K562 (cell line): ENCODE results near the gene TIMP2. TPM values are rescaled to one million over a fixed set of nuclear protein-coding genes. Genes with fewer than 3 reads are reported as not detected.
"Not testable (repeated sequence)": the region's sequence is repeated elsewhere in the genome, so short reads cannot be mapped to it uniquely, and the experiment has no call there.

Source experiments
- ATAC-seq: fragments of 200-7000 bp; cut with Tn5 transposase; 3 replicates; pipeline ENCODE4 v1.9.1; 2020; ENCODE audit warnings: moderate library complexity
- BruUV-seq: library from RNA; stranded (reverse); fragments of 400-500 nt; replicated peaks from 2 replicates; lab custom pipeline; 2021; lab: Mats Ljungman, UMichigan
- CTCF ChIA-PET: fragments of 300-600 bp; formaldehyde crosslinking; extraction: SDS; loops from one replicate; lab custom pipeline; 2021; ENCODE audit warnings: low intra/inter-chr PET ratio; lab: Yijun Ruan, JAX
- POLR2A ChIA-PET: fragments of 300-600, 350-650 bp; sonication (Branson Sonifier 250); formaldehyde crosslinking; extraction: SDS; loops from one replicate; lab custom pipeline; 2021; ENCODE audit warnings: antibody characterized with exemption, inconsistent platforms; lab: Yijun Ruan, JAX
- DNase-seq, 4 experiments: peaks; one replicate each; pipeline versions ENCODE4 v3.0.0 to v3.0.0-alpha.2; 2011 to 2018; ENCODE audit warnings: low spot score in 3 of 4, mixed read lengths in 3 of 4; ENCODE audit errors: extremely low read depth in 1 of 4
- FAIRE-seq: peaks from 2 replicates; lab custom pipeline; 2011; peaks lifted over from hg19 to GRCh38; lab: Jason Lieb, UNC
- H2AFZ ChIP-seq: 2 replicates; pipeline ENCODE4 v1.6.0; 2011; ENCODE audit warnings: low read depth, low read length, control low read depth, inconsistent platforms
- H3K27ac ChIP-seq: fragments of 200-600 bp; 3 replicates; pipeline ENCODE4 v1.8.0; 2011; ENCODE audit warnings: low read depth, mild to moderate bottlenecking, control low read depth, inconsistent platforms, low read length, moderate library complexity, mixed read lengths; ENCODE audit errors: extremely low read depth
- H3K27me3 ChIP-seq, 2 experiments: fragments of 300-600 bp in 1 of 2; 2 replicates in 1 of 2; 3 replicates in 1 of 2; pipeline versions ENCODE4 v1.6.0 to v1.8.0; 2011; ENCODE audit warnings: inconsistent platforms in 2 of 2, low read length in 2 of 2, mild to moderate bottlenecking in 1 of 2, mixed read lengths in 1 of 2, moderate library complexity in 1 of 2; ENCODE audit not compliant: control insufficient read depth in 2 of 2, insufficient read depth in 2 of 2
- H3K36me3 ChIP-seq: fragments of 300-600 bp; 3 replicates; pipeline ENCODE4 v1.8.0; 2011; ENCODE audit warnings: mild to moderate bottlenecking, low read length, inconsistent platforms; ENCODE audit not compliant: control insufficient read depth, insufficient read depth
- H3K4me1 ChIP-seq, 2 experiments: fragments of 200-600 bp in 1 of 2; replicated peaks in 1 of 2; 2 replicates in 1 of 2; 3 replicates in 1 of 2; pipeline versions ENCODE4 v1.5.1 to v1.8.0; 2011; ENCODE audit warnings: inconsistent platforms in 2 of 2, low read length in 2 of 2, mild to moderate bottlenecking in 1 of 2, mixed read lengths in 1 of 2, moderate library complexity in 1 of 2; ENCODE audit not compliant: control insufficient read depth in 2 of 2, insufficient read depth in 2 of 2
- H3K4me2 ChIP-seq: 2 replicates; pipeline ENCODE4 v1.6.1; 2011; ENCODE audit warnings: low read length, control low read depth, inconsistent platforms, mixed read lengths; ENCODE audit not compliant: insufficient read depth
- H3K4me3 ChIP-seq: fragments of 200-600 bp; sonication (generic), shearing (Covaris generic); 2 replicates; pipeline ENCODE4 v1.5.1; 2016; ENCODE audit warnings: control low read depth, inconsistent platforms
- H3K79me2 ChIP-seq: fragments of 200-600 bp; 3 replicates; pipeline ENCODE4 v1.8.0; 2011; ENCODE audit warnings: low read length, inconsistent platforms; ENCODE audit not compliant: control insufficient read depth, insufficient read depth
- H3K9ac ChIP-seq, 2 experiments: 2 replicates each; pipeline versions ENCODE4 v1.6.0 to v1.6.1; 2011; ENCODE audit warnings: low read depth in 2 of 2, low read length in 2 of 2, control low read depth in 1 of 2, inconsistent platforms in 1 of 2, mild to moderate bottlenecking in 1 of 2, mixed read lengths in 1 of 2; ENCODE audit not compliant: insufficient read depth in 1 of 2
- H3K9me1 ChIP-seq: one replicate; pipeline ENCODE4 v1.6.0; 2011; ENCODE audit warnings: inconsistent platforms, mild to moderate bottlenecking, low read length, moderate library complexity; ENCODE audit not compliant: control insufficient read depth, insufficient read depth
- H3K9me3 ChIP-seq: replicated peaks from 2 replicates; pipeline ENCODE4 v1.5.1; 2011; ENCODE audit warnings: low read depth, low read length, inconsistent platforms; ENCODE audit not compliant: control insufficient read depth, insufficient read depth
- H4K20me1 ChIP-seq: replicated peaks from 2 replicates; pipeline ENCODE4 v1.6.1; 2011; ENCODE audit warnings: low read length, inconsistent platforms, mixed read lengths; ENCODE audit not compliant: control insufficient read depth, insufficient read depth
- CSDE1 ChIP-seq, 2 experiments: fragments of 450-650 bp; IDR thresholded peaks; 2 replicates each; pipeline ENCODE4 v1.6.1; 2016; ENCODE audit warnings: mild to moderate bottlenecking in 1 of 2
- ELF4 ChIP-seq: fragments of 450-650 bp; formaldehyde crosslinking; IDR thresholded peaks from 2 replicates; pipeline ENCODE4 v1.4.0; 2022; ENCODE audit warnings: missing genetic modification characterization
- GTF2E2 ChIP-seq: fragments of 200-800 bp; sonication (Bioruptor generic); IDR thresholded peaks from 2 replicates; pipeline ENCODE4 v1.6.1; 2016; ENCODE audit warnings: missing genetic modification characterization, missing compliant biosample characterization
- MCM7 ChIP-seq, 2 experiments: fragments of 450-650 bp; IDR thresholded peaks; 2 replicates each; pipeline ENCODE4 v1.6.1; 2016 to 2018
- NRF1 ChIP-seq, 2 experiments: fragments of 450-650 bp; IDR thresholded peaks in 1 of 2; conservative IDR thresholded peaks in 1 of 2; 2 replicates each; pipeline ENCODE4 v1.6.1; 2014; ENCODE audit warnings: mild to moderate bottlenecking in 2 of 2
- PREB ChIP-seq: sonication (generic); formaldehyde crosslinking; IDR thresholded peaks from 2 replicates; pipeline ENCODE4 v1.8.1; 2023; ENCODE audit warnings: mild to moderate bottlenecking, missing genetic modification reagents
- PURB ChIP-seq: sonication (generic); formaldehyde crosslinking; IDR thresholded peaks from 2 replicates; pipeline ENCODE4 v1.9.0; 2021; ENCODE audit warnings: low read depth, mild to moderate bottlenecking, missing genetic modification reagents
- RBM22 ChIP-seq: fragments of 200-400 bp; formaldehyde crosslinking; IDR thresholded peaks from 2 replicates; pipeline ENCODE4 v1.6.1; 2018; ENCODE audit warnings: low read length, low read depth; ENCODE audit not compliant: poor library complexity, severe bottlenecking
- SMAD3 ChIP-seq: fragments of 450-650 bp; formaldehyde crosslinking; conservative IDR thresholded peaks from 2 replicates; pipeline ENCODE4 v1.4.0; 2020; ENCODE audit warnings: mild to moderate bottlenecking
- SOX6 ChIP-seq: fragments of 450-650 bp; IDR thresholded peaks from 2 replicates; pipeline ENCODE4 v1.6.1; 2014; ENCODE audit warnings: mild to moderate bottlenecking
- SRSF9 ChIP-seq: fragments of 200-400 bp; formaldehyde crosslinking; IDR thresholded peaks from 2 replicates; pipeline ENCODE4 v1.6.1; 2017; ENCODE audit warnings: low read depth, low read length, borderline replicate concordance
- TBL1XR1 ChIP-seq, 2 experiments: IDR thresholded peaks; 2 replicates each; pipeline ENCODE4 v1.6.1; 2012; ENCODE audit warnings: improper control_type of control experiment in 2 of 2, low read length in 2 of 2, mild to moderate bottlenecking in 1 of 2
- ZNF146 ChIP-seq: IDR thresholded peaks from one replicate; pipeline ENCODE4 v1.6.1; 2018; ENCODE audit warnings: missing compliant biosample characterization; ENCODE audit not compliant: unreplicated experiment
- ZNF280B ChIP-seq: fragments of 250-450 bp; sonication (Bioruptor Pico); IDR thresholded peaks from 2 replicates; pipeline ENCODE4 v1.5.1; 2021; ENCODE audit warnings: mild to moderate bottlenecking
- WGBS: fragments of 100-300 bp; shearing (Covaris generic); methylation state at CpG from one replicate; pipeline ENCODE4 v1.1.6; 2016; ENCODE audit warnings: low coverage, mixed read lengths; ENCODE audit not compliant: insufficient coverage; ENCODE audit errors: missing lambda C conversion rate; 5-methylcytosine and 5-hydroxymethylcytosine counted together
- in situ Hi-C: fragments of 300-500 bp; cut with MboI; formaldehyde crosslinking; loops from 4 replicates; pipeline ENCODE4 v1.15.0; 2018; ENCODE audit warnings: inconsistent platforms, mixed read lengths
- intact Hi-C: fragments of 100-400 bp; cut with micrococcal nuclease; formaldehyde crosslinking; loops from 2 replicates; pipeline ENCODE4 v1.14.2; 2022
- polyA plus RNA-seq, 8 experiments: library from polyadenylated mRNA; depleted of rRNA in 4 of 8; stranded (reverse) in 5 of 8; unstranded in 3 of 8; fragments of >200 nt; fragmentation: Nextera tagmentation in 2 of 8; fragmentation: Illumina TruSeq in 1 of 8; extraction: Ambion mirVana in 2 of 8; extraction: Trizol in 1 of 8; gene quantifications; 2 replicates each; pipeline versions ENCODE4 v1.2.1 to v1.2.3, GENCODE V29; 2011 to 2014; ENCODE audit warnings: inconsistent platforms in 1 of 8, missing spikeins in 1 of 8
- total RNA-seq, 7 experiments: library from RNA; depleted of rRNA in 6 of 7; stranded (reverse); fragments of >200 nt in 6 of 7; fragmentation: Illumina TruSeq in 2 of 7; extraction: Trizol in 2 of 7; gene quantifications; 2 replicates each; pipeline versions ENCODE4 v1.2.1 to v1.2.3, GENCODE V29; 2011 to 2021; ENCODE audit warnings: low replicate concordance in 1 of 7

Gene TIMP2
- total and polyA plus RNA-seq, 9 of the 15 experiments (the other 6 are each of a cell fraction or from before 2014, with no cell fraction given): 0.55 TPM; not detected in 8

GRCh38 chr17:78946131-78946530, 20.9 kb upstream of the TIMP2 start (continued):
- TF ChIP-seq PREB (no peak), ELF4 (CRISPR knock-in tag) (no peak)

GRCh38 chr17:78945455-78945854, 20.3 kb upstream of the TIMP2 start:
- H2AFZ ChIP-seq, H3K4me1 ChIP-seq, intact Hi-C loops, in situ Hi-C loops, H3K79me2 ChIP-seq, FAIRE-seq, H3K36me3 ChIP-seq, H3K4me2 ChIP-seq, H3K9me1 ChIP-seq, H4K20me1 ChIP-seq, H3K4me3 ChIP-seq, CTCF ChIA-PET, H3K27ac ChIP-seq, DNase-seq, H3K9ac ChIP-seq, H3K9me3 ChIP-seq, BruUV-seq, ATAC-seq: not testable (repeated sequence)
- peaks cover 27 to 66% of the 10 kb centered on the region in 2 experiments for H3K27me3 ChIP-seq
- POLR2A ChIA-PET: interaction anchor here (0.6 to 0.7 kb wide), 2 partner anchors 9 to 723 kb away, joined by 3 read pairs; no protein-coding TSS in a partner anchor
- 3% methylated on average over 10 of the region's 12 CpGs for WGBS

- no peaks in the 10 kb centered on the region for H3K9me3 ChIP-seq
- H3K9ac ChIP-seq: no peak overlapping the region
- FAIRE-seq: no peak
- no peak overlapping the region for H3K27ac ChIP-seq
- H3K4me1 ChIP-seq: no peaks in the 10 kb centered on the region
- no peaks in the 10 kb centered on the region for H3K36me3 ChIP-seq
- peaks cover 26 to 61% of the 10 kb centered on the region in 2 experiments for H3K27me3 ChIP-seq
- no peaks in the 10 kb centered on the region; the same call in 1 of the 2 replicates for H4K20me1 ChIP-seq
- intact Hi-C loops: no loop called here
- CTCF ChIA-PET: no interaction called here
- H3K4me3 ChIP-seq: no peak overlapping the region
- BruUV-seq: no TSS peak
- ATAC-seq: no peak
- H2AFZ ChIP-seq: no peak overlapping the region
- H3K9me1 ChIP-seq: no peaks in the 10 kb centered on the region
- H3K79me2 ChIP-seq: no peaks in the 10 kb centered on the region
- DNase-seq: no peak
- H3K4me2 ChIP-seq: no peak overlapping the region
- POLR2A ChIA-PET: interaction anchor here (0.6 to 0.7 kb wide), 2 partner anchors 9 to 724 kb away, joined by 3 read pairs; no protein-coding TSS in a partner anchor
- WGBS: 6% methylated on average over 10 of the region's 10 CpGs
- in situ Hi-C loops: no loop called here
- no peak for TF ChIP-seq SMAD3 (CRISPR knock-in tag)
- TF ChIP-seq MCM7 (IDR thresholded peaks at IDR 0.05): no peak
- no peak for TF ChIP-seq PURB (CRISPR knock-in tag)
- no peak for TF ChIP-seq RBM22
- no peak for TF ChIP-seq ZNF280B (CRISPR knock-in tag)
- no peak for TF ChIP-seq SOX6
- no peak for TF ChIP-seq ZNF146
- no peak for TF ChIP-seq GTF2E2
- no peak for TF ChIP-seq NRF1 (conservative IDR thresholded peaks at IDR 0.05 in 1 of 2, IDR thresholded peaks at IDR 0.05 in 1 of 2)
- no peak for TF ChIP-seq TBL1XR1 (IDR thresholded peaks at IDR 0.05; ENCODE audit: low read length in 2 of 2)
- no peak for TF ChIP-seq SRSF9
- TF ChIP-seq CSDE1 (IDR thresholded peaks at IDR 0.05): no peak
Measured at GRCh38 chr17:78944956-78945355, 19.8 kb upstream of the TIMP2 start.
